ENCODE data around the gene FSTL4. TPM values are rescaled to one million over a fixed set of nuclear protein-coding genes. Genes with fewer than 3 reads are reported as not detected.
"Not testable (repeated sequence)": the region's sequence is repeated elsewhere in the genome, so short reads cannot be mapped to it uniquely, and the experiment has no call there.

FSTL4 gene
- total RNA-seq, 1 donor from 2014 or later: not detected

DNA sequence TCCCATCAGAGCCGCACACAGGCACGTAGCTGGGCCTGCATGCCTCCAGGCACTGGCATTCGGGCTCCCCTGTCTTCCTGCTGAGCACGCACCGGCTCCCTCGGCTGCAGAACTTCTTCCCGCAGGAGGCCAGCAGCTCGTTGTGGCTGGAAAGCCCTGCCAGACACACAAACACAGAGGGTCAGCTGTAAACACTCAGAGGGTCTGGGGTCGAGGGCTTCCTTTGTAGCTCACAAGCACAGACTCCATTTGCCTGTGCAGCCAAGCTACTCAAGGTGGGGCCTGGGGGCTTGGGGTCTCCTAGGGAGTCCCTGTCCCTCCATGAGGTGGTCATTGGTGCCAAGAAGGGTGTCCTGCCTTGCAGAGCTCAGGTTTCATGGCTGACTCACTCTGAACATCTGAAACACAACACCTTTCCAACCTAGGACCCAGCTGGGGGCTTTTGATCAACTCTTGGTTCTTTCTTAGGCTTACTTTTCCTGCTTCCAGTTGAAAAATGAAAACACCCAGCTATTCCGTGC, 211.4 kb downstream of the FSTL4 start:
- intact Hi-C loops (cut with DNase I): no loop called here
- DNase-seq (ENCODE audit: low spot score): no peak

GRCh38 chr5:133400120-133400519, 212.2 kb downstream of the FSTL4 start:
- intact Hi-C loops (cut with DNase I): no loop called here
- DNase-seq (ENCODE audit: low spot score): no peak

- DNase-seq (ENCODE audit: low spot score): no peak
- intact Hi-C loops (cut with DNase I): no loop called here
These were observed 213.0 kb downstream of the FSTL4 start for GRCh38 chr5:133399247-133399891.

DNA sequence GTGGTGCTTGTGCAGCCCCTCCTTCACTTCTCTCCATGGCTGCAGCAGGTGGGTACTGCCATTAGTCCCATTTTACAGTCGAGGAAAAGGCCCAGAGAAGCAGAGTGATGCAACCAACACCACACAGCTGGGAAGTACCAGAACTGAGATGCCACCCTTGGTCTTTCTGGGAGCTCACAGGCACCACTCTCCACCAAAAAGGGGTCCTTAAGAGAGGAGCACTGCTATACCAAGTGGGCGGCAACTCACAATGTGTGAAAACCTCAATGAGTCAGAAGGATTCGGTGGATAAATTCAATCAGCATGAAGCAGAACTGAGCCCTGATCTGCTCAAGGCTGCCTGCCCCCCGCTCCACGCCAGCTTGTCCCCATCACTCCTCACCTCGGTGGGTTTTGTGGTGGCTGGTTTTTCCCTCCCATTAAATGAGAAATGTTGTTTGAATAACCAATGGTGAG, 213.7 kb downstream of the FSTL4 start:
- intact Hi-C loops (cut with DNase I): no loop called here
- no peak for DNase-seq (ENCODE audit: low spot score)

- intact Hi-C loops (cut with DNase I): no loop called here
- no peak for DNase-seq (ENCODE audit: low spot score)
These were observed 214.2 kb downstream of the FSTL4 start for GRCh38 chr5:133397990-133398645.

DNA sequence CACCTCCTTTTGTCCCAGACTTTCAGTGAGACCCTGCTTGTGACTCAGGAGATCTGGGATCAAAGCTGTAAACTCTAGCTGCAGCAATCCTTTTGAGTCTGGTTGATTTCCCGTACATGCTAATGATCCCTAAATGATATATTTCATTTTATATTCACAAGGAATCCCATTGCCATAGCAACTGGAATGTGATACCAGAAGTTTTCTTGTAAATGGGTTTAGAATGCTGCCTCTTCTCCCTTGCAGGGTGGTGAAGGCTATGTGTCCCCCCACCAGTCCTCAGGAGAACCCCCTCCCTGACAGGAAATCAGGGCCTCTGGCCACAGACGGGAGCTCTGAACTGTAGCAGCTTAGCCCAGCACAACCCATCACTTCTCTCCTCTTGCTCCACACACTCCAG, 215.0 kb downstream of the FSTL4 start:
- DNase-seq (ENCODE audit: low spot score): no peak
- intact Hi-C loops (cut with DNase I): no loop called here

DNA sequence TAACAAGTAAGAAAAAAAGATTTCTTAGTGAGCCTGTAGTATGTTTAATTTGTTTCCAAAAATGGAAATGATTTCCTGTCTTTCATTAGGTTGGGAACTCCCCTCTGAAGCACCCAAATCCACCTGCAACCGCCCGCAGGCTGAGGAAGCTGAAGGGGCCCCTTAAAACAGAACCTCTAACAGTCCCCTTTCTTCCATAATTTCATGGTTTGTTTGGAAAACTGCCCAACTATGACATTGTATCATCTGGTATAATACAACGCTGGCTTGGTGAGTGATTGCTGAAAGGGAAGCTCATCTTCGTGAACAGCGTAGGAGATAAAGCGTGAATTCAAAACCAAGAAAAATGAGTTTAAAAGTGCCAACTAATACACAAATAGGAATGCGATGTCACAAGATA, 215.5 kb downstream of the FSTL4 start:
- DNase-seq (ENCODE audit: low spot score): no peak
- intact Hi-C loops (cut with DNase I): no loop called here

- DNase-seq (ENCODE audit: low spot score): no peak
- intact Hi-C loops (cut with DNase I): no loop called here
These were observed 216.1 kb downstream of the FSTL4 start for GRCh38 chr5:133396187-133396741.

- intact Hi-C loops (cut with DNase I); DNase-seq (ENCODE audit: low spot score): not testable (repeated sequence)
These were observed 217.1 kb downstream of the FSTL4 start for GRCh38 chr5:133395207-133395606.

- intact Hi-C loops (cut with DNase I); DNase-seq (ENCODE audit: low spot score): not testable (repeated sequence)
These were observed 217.9 kb downstream of the FSTL4 start for GRCh38 chr5:133394477-133394817.

DNA sequence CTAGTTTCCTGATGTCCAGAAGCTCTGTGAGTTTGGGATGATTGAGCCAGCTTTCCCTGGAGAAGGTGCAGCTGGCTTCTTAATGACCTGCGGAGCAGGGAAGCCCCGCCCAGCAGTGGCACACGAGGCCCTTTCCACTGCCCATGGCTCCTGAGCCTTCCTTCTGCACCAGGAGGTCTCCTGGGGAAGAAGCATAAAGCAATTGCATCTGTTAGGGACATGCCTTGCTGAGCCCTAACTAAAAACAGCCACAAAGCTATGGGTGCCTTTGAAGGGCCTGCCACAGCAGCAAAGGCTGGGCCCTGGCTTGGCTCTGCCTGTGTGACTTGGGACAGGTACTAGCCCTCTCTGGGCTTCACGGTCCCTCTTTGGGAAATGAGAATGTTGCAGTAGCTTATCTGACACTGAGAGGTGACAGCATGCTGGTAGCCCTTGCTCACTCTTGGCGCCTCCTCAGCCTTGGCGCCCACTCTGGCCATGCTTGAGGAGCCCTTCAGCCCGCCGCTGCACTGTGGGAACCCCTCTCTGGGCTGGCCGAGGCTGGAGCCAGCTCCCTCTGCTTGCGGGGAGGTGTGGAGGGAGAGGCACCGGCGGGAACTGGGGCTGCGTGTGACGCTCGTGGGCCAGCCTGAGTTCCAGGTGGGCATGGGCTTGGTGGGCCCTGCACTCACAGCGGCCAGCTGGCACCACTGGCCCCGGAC, 218.4 kb downstream of the FSTL4 start:
- intact Hi-C loops (cut with DNase I): no loop called here
- no peak for DNase-seq (ENCODE audit: low spot score)

GRCh38 chr5:133392448-133392847, 219.9 kb downstream of the FSTL4 start:
- no peak for DNase-seq (ENCODE audit: low spot score)
- intact Hi-C loops (cut with DNase I): no loop called here

DNA sequence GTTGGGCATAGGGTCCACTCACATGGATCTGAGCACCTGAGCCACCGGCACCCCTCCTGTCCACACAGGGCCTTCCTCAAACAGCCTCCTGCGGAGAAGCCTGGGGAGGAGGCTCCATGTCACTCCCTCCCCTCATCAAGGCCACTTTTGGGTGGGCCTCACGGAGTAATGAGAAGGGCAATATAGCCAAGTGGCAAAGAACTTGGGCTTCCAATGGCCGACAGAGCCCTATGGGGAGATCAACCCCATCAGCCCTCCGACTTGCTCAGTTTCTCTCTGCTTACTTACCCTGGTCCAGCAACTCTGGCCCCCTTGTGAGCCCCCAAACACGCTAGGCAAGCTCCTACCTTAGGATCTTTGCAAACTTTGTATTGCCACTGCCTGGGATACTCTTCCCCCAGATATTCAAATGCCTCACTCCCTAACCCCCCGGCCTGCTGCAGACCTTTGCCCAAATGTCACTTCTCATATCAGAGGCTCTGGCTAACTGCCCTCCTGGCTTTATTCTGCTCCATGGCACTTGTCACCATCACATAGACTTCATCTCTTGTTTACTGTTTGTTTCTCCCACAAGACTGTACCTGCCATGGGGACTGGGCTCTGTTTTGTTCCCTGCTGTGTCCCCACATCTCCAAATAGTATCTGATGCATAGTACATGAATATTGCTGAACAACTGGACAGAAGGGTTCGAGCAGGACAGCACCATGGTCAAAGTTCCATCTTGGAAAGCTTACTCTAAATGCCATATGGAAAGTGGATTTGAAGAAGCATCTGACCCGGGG, 220.8 kb downstream of the FSTL4 start:
- intact Hi-C loops (cut with DNase I): no loop called here
- DNase-seq (ENCODE audit: low spot score): no peak

- intact Hi-C loops (cut with DNase I): no loop called here
- no peak for DNase-seq (ENCODE audit: low spot score)
These were observed 221.7 kb downstream of the FSTL4 start for GRCh38 chr5:133390416-133391353.

GRCh38 chr5:133389066-133389590, 223.2 kb downstream of the FSTL4 start:
- DNase-seq (ENCODE audit: low spot score): no peak
- intact Hi-C loops (cut with DNase I): no loop called here

DNA sequence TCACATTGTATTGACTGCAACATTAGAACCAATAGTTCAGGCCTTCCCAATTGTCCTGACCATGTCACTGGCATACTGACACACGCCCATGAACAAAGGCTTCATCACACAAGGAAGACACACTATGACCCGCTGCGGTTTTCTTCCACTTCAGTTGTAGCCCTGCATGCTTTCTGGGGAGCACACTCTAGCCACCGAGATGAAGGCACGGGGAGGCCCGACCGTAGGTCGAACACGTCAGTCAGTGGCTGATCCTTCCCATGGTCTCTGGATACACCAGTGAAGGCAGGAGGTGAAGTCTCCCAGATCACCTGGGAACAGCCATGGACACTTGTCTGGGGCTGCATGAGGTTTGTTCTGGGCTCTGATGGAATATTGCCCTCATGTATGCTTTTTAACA, 224.7 kb downstream of the FSTL4 start:
- intact Hi-C loops (cut with DNase I): no loop called here
- DNase-seq (ENCODE audit: low spot score): no peak

DNA sequence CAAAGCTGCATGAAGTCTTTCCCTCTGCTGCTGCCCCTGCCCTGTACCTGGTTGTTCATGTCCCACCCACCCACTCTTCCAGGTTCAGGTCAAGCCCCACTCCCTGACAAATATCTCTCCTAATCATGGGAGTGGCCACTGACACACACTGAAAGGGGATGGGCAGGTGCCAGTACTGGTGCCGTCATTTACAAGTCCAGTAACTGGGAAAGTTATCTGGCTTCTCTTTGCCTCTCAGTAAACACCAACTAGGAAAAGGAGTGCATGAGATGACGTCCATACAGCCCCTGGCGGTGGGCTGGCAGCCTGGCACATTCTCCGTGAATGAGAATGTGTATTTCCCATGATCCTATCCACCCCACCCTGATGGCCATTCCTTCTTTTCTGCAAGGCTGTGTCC, 225.2 kb downstream of the FSTL4 start:
- no peak for DNase-seq (ENCODE audit: low spot score)
- intact Hi-C loops (cut with DNase I): no loop called here

- no peak for DNase-seq (ENCODE audit: low spot score)
- intact Hi-C loops (cut with DNase I): no loop called here
These were observed 225.7 kb downstream of the FSTL4 start for GRCh38 chr5:133386662-133387061.

Data from cardiac septum (tissue), 1 donor.